Body of pancreas (tissue), 4 donors: ENCODE results near the gene NUP153. TPM values are rescaled to one million over a fixed set of nuclear protein-coding genes. Genes with fewer than 3 reads are reported as not detected.

Source experiments
- ATAC-seq: fragments of 150-250 bp; one replicate; pipeline ENCODE4 v1.9.1; 2016
- DNase-seq, 4 donors: peaks; one replicate each; pipeline ENCODE4 v3.0.0-alpha.2; 2019
- H3K27ac ChIP-seq, 4 donors: fragments of 200-600 bp; sonication (generic); 1 replicate in 3 of 4; 2 replicates in 1 of 4; pipeline versions ENCODE4 v1.5.1 to v1.6.1; 2016 to 2019; ENCODE audit warnings: mild to moderate bottlenecking in 1 of 4, mixed read lengths in 1 of 4, moderate library complexity in 1 of 4
- H3K27me3 ChIP-seq, 2 donors: fragments of 200-600 bp; sonication (generic); one replicate each; pipeline ENCODE4 v1.6.0; 2016; ENCODE audit warnings: mild to moderate bottlenecking in 1 of 2
- H3K36me3 ChIP-seq, 2 donors: fragments of 200-600 bp; sonication (generic); replicated peaks in 1 of 2; 2 replicates each; pipeline ENCODE4 v1.5.1; 2016; ENCODE audit warnings: low read depth in 2 of 2; ENCODE audit not compliant: insufficient read depth in 1 of 2
- H3K4me1 ChIP-seq: fragments of 200-600 bp; sonication (generic); one replicate; pipeline ENCODE4 v1.6.0; 2016
- H3K4me3 ChIP-seq, 2 donors: fragments of 200-600 bp; sonication (generic); 1 replicate in 1 of 2; 2 replicates in 1 of 2; pipeline ENCODE4 v1.5.1; 2016 to 2019
- H3K9me3 ChIP-seq, 3 donors: fragments of 200-600 bp; sonication (generic); 1 replicate in 2 of 3; 2 replicates in 1 of 3; pipeline ENCODE4 v1.5.1; 2016
- POLR2A ChIP-seq, 3 donors: fragments of 450-650 bp; IDR thresholded peaks; one replicate each; pipeline ENCODE4 v1.6.1; 2016; ENCODE audit warnings: antibody characterized with exemption in 3 of 3, mild to moderate bottlenecking in 2 of 3
- WGBS, 2 donors: methylation state at CpG; one replicate each; pipeline ENCODE4 v1.1.5; 2017; 5-methylcytosine and 5-hydroxymethylcytosine counted together
- intact Hi-C: fragments of 100-400 bp; cut with DNase I; formaldehyde crosslinking; loops from one replicate; pipeline ENCODE4 v1.15.1; 2023
- total RNA-seq, 2 donors: library from RNA; depleted of rRNA; stranded (reverse); fragments of >200 nt; gene quantifications; one replicate each; pipeline ENCODE4 v1.1.0, GENCODE V29; 2016
- TF ChIP-seq, protein P1 (sequence below), 7 experiments: fragments of 450-650 bp in 4 of 7; fragments of 200-600 bp in 3 of 7; sonication (generic) in 3 of 7; IDR thresholded peaks; one replicate each; pipeline ENCODE4 v1.5.1; 2016 to 2019; ENCODE audit warnings: antibody characterized with exemption in 7 of 7

The NUP153 gene
- total RNA-seq, 2 donors from 2014 or later = 15.8 to 20.8 TPM

DNA sequence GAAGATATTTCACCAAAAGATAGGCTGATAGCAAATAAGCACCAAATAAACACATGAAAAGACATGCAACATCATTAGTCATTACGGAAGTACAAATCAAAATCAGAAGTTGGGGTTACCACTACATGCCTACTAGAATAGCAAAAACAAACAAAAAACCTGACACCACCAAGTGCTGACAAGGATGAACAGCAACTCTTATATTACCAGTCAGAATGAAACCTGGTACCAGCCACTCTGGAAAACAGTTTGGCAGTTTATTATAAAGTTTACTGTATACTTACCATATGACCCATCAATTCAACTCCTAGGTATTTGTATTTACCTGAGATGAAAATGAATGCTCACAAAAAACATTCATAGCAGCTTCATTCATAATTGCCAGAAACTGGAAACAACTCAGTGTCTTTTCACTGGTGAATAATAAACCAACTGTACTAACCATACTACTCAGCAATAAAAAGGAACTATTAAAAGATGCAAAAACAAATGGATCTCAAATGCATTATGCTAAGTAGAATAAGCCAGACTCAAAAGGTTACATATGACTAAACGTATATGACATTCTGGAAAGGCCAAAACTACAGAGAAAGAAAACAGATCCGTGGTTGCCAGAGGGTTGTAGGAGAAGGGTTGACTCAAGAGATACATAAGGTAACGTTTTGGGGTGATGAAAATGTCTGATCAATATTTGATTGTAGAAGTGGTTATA is 33.0 kb downstream of the NUP153 start:
- TF ChIP-seq, protein P1, sequence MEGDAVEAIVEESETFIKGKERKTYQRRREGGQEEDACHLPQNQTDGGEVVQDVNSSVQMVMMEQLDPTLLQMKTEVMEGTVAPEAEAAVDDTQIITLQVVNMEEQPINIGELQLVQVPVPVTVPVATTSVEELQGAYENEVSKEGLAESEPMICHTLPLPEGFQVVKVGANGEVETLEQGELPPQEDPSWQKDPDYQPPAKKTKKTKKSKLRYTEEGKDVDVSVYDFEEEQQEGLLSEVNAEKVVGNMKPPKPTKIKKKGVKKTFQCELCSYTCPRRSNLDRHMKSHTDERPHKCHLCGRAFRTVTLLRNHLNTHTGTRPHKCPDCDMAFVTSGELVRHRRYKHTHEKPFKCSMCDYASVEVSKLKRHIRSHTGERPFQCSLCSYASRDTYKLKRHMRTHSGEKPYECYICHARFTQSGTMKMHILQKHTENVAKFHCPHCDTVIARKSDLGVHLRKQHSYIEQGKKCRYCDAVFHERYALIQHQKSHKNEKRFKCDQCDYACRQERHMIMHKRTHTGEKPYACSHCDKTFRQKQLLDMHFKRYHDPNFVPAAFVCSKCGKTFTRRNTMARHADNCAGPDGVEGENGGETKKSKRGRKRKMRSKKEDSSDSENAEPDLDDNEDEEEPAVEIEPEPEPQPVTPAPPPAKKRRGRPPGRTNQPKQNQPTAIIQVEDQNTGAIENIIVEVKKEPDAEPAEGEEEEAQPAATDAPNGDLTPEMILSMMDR (IDR thresholded peaks at IDR 0.05) = no peak
- no peak for TF ChIP-seq POLR2A (IDR thresholded peaks at IDR 0.05)
- H3K27ac ChIP-seq = no peak overlapping the region
- no peaks in the 10 kb centered on the region for H3K27me3 ChIP-seq
- WGBS, 2 donors = 95 to 98% methylated on average over 4 of the region's 4 CpGs
- no peak overlapping the region for H3K4me3 ChIP-seq
- H3K4me1 ChIP-seq = peaks cover 3% of the 10 kb centered on the region
- no peak for ATAC-seq
- no peaks in the 10 kb centered on the region for H3K9me3 ChIP-seq
- H3K36me3 ChIP-seq = peaks cover 0 to 20% of the 10 kb centered on the region in 2 donors
- intact Hi-C loops = no loop called here
- DNase-seq = no peak

DNA sequence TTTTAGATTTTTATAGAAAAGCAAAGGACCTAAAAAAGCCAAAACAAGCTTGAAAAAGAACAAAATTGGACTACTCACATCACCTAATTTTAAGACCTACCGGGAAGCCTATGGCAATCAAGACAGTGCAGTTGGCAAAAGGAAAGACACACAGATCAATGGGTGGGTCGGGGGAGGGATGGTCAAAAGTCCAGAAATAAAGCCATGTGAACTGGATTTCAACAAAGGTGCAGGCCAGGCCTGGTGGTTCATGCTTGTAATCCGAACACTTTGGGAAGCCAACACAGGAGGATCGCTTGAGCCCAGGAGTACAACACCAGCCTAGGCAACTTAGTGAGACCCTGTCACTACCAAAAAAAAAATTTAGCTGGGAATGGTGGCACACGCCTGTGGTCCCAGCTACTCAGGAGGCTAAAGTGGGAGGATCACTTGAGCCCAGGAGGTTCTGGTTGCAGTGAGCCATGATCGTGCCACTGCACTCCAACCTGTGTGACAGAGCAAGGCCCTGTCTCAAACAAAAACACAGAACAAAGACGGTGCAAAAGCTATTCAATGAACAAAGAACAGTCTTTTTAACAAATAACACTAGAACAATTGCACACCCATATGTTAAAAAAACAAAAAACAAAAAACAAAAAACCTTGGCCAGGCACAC is 34.5 kb downstream of the NUP153 start:
- Histone ChIP-seq H3K36me3 (peaks cover 0 to 25% of the 10 kb centered on the region in 2 donors), H3K27ac (no peak overlapping the region), H3K4me3 (no peak overlapping the region), H3K27me3 (no peaks in the 10 kb centered on the region), H3K9me3 (no peaks in the 10 kb centered on the region), H3K4me1 (no peaks in the 10 kb centered on the region)
- DNase-seq (no peak), ATAC-seq (no peak)
- intact Hi-C loops = no loop called here
- WGBS, 2 donors = 95 to 98% methylated on average over 7 of the region's 7 CpGs
- TF ChIP-seq, protein P1 (IDR thresholded peaks at IDR 0.05) = no peak
- no peak for TF ChIP-seq POLR2A (IDR thresholded peaks at IDR 0.05)

DNA sequence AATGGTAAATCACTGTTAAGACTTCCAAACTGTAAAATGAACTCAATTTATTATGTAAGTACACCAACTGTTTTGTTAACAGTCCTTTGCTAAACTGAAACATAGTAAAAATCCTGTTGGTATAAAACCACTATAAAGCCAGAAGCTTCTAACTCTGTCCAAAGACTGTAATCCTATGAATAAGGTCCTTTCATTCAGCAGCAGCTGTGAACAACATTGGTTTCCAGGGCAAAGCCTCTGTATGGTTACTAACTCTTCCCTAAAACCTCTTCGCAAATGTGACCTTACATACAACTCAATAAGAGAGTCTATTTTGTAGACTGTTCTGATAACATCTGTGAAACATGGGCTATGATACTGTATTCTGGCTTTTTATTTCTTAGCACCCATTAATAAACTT is 40.1 kb downstream of the NUP153 start:
- ATAC-seq (no peak), DNase-seq (no peak)
- Histone ChIP-seq H3K27me3 (no peaks in the 10 kb centered on the region), H3K4me1 (no peaks in the 10 kb centered on the region), H3K27ac (no peak overlapping the region), H3K9me3 (no peaks in the 10 kb centered on the region), H3K4me3 (no peak overlapping the region), H3K36me3 (peaks cover 0 to 9% of the 10 kb centered on the region in 2 donors)
- WGBS, 2 donors = 95 to 100% methylated on average over 1 of the region's 1 CpG
- intact Hi-C loops = no loop called here
- TF ChIP-seq POLR2A (IDR thresholded peaks at IDR 0.05) = no peak
- TF ChIP-seq, protein P1 (IDR thresholded peaks at IDR 0.05) = no peak

DNA sequence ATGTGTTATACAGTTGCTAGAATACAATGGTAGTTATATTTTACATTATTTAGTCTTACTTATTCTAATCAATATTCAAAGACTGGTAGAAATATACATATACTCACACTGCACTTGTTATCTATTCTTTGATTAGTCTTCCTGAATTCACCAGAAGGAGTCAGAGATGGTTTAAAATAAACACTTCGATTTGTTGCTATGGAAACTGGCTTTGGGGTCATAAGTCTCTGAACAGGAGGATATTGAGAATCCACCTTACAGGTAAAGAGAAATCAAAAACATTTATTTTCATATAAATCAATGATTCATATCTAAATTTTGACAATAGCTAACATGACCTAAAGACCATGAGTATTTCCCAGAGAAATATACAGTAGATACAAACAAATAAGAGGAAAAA is 41.6 kb downstream of the NUP153 start:
- WGBS, 2 donors = 42 to 52% methylated on average over 1 of the region's 1 CpG
- Histone ChIP-seq H3K4me3 (no peak overlapping the region), H3K9me3 (no peaks in the 10 kb centered on the region), H3K36me3 (peaks cover 0 to 15% of the 10 kb centered on the region in 2 donors), H3K27ac (no peak overlapping the region), H3K4me1 (no peaks in the 10 kb centered on the region), H3K27me3 (no peaks in the 10 kb centered on the region)
- TF ChIP-seq, protein P1 (IDR thresholded peaks at IDR 0.05) = no peak
- TF ChIP-seq POLR2A (IDR thresholded peaks at IDR 0.05) = no peak
- intact Hi-C loops = no loop called here
- DNase-seq (no peak), ATAC-seq (no peak)
